GM21390 (cell line): ENCODE results near the gene NOL4L.

Source experiments
- ATAC-seq: cut with Tn5 transposase; IDR thresholded peaks from one replicate; pipeline ENCODE4 v1.9.1; 2021; ENCODE audit not compliant: unreplicated experiment

NOL4L gene

GRCh38 chr20:32585011-32585585, at the start of gene NOL4L:
TSS of gene NOL4L (minus strand) at chr20:32585333. CDS start at chr20:32584890, 443 bp downstream.
- no peak for ATAC-seq

DNA sequence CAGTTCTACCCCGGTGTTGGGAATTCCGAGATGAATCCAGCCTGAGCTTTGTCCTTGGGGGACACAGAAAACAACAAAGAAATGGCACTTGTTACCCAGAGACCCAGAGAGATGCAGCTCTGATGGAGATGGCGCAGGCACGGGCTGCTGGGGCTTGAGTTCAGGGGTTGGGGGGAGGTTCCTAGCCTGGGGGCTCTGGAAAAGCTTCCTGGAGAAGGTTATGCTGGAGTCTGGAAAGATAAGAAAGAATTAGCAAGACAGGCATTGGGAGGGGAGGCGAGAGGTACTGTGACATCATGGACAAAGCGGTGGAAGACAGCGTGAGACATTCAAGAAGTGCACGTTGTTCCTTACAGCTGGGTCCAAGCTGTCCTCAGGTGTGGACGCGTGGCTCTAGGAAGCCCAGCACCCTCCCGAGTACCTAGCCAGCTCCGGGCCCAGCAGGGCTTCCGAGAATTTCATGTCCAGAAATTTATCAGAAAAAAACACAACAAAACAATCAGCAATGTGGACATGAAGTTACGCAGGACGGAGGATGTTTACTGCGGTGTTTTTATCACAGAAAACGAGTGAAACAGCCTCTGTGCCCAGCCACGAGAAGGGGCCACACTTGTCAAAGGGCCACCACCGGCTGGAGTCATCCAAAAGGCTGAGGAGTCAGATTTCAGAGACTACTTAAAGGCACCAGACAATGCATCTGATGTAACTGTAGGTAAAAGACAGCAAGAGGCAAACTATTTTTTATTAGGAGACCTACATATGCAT, 49.1 kb upstream of the NOL4L start:
- ATAC-seq, result no peak

- no peak for ATAC-seq
These were observed 47.6 kb upstream of the NOL4L start for GRCh38 chr20:32632461-32633354.

GRCh38 chr20:32631933-32632460, 46.9 kb upstream of the NOL4L start:
- ATAC-seq, result no peak

DNA sequence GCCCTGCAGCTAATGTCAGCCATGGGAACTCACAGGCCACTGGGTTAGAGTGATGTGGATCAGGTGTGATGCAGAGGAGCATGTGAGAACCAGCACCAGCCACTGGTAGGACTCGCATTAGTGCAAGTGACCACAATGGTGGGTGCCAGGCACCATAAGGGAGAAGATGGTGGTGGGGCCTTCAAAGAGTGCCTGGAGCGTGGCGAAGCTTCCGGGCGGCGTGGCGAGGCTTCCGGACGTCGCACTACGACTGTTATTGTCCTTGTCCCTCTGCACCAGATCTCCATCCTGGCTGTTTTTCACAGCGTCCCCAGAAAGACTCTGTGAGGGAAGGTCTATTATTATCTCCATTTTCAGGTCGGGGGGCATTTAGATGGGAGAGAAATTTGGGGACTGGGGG, 44.7 kb upstream of the NOL4L start:
- no peak for ATAC-seq

DNA sequence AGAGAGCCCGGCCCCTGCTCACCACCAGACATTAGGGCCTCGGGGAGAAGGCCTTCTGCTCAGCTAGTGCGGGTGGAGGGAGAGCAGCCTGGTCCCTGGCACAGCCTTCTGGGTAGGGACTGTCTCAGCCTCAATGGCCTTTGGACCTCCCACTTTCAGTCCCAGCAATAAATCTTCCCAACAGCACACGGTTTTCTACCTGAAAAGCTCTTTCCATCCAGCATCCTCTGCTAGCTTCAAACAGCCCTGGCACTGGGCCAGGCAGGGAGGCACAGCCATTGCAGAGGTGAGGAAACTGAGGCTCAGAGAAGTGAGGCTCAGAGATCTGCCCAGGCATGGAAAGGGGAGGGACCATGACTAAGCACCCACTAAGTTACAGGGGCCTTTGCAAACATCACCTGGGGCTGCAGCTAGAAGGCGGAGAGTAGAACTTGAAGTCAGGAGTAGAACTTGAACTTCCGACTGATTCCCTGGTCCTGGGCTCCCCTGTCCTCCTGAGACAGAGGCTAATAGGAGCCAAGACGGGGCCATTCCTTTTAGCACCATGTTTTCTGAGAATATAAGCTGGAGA, 43.9 kb upstream of the NOL4L start:
- ATAC-seq, result no peak

DNA sequence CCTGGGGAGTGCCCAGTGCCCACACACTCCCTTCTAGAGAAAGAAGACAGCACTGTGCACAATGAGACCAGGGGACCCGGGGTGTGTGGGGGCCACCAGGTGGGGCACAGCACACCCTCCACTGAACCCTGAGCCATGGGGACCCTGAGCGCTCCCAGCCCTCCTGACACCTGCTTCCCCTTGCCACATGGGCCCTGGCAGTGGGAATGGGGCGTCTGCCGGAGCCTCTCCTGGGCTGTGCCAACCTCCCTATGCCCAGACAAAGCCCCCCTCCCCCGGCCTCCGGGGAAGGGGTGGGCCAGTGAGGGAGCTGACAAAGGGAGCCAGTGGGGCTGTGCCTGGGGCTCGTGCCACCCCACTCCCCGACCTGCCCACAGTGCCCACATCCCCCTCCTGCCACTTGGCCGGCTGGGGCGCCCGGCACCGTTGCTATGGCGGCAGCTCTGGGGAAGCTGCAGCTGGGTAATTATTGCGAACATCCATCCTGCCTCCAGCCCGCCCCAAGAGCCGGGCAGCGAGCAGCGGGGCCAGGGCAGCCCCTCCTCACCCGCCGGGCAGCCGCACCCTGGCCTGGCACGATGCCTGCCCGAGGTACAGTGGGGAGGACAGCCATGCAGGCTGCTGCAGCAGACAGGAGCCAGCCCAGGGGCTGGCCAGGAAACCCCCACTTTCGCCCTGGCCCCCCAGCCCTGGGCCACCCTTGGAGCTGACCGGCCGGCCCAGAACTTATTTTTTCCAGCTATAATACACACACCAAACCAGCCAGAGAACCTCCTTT, 41.9 kb upstream of the NOL4L start:
- no peak for ATAC-seq

DNA sequence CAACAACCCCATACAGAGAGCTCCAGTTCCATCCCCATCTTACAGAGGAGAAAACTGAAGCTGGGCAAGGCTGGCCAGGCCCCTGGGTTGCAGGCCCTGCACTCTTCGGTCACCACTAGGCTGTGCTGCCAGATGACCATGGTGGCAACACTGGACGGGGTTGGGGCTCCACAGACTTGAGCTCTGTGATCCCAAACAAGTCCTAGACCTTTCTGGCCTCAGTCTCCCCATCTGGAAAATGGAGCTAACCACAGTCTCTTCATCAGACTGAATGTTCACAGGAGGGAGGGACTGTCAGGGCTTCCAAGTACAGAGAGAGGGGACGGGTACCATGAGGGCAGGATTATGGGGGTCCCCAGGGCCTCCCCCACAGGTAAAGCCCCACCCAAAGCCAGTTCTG, 41.3 kb upstream of the NOL4L start:
- ATAC-seq, result no peak

DNA sequence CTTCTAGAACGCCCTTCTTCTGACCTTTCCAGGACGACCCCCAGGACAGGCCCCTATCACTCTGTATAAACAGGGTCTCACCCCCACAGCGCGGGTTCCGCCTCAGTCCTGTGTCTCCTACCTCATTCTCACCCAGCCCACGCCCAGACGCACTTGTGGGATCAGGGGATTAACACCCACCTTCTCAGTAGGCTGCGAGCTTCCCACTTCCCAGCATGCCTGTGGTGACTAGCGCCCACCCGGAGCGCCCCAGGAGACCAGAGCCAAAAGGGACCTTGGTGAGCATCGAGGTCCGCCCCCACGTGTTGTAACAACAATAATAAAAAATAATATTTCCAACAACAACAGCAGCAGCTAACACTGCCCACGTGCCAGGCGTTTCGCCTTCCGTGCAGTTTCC, 40.9 kb upstream of the NOL4L start:
- no peak for ATAC-seq

- ATAC-seq, result no peak
These were observed 39.7 kb upstream of the NOL4L start for GRCh38 chr20:32624687-32625345.

- no peak for ATAC-seq
These were observed 38.6 kb upstream of the NOL4L start for GRCh38 chr20:32623667-32624157.

DNA sequence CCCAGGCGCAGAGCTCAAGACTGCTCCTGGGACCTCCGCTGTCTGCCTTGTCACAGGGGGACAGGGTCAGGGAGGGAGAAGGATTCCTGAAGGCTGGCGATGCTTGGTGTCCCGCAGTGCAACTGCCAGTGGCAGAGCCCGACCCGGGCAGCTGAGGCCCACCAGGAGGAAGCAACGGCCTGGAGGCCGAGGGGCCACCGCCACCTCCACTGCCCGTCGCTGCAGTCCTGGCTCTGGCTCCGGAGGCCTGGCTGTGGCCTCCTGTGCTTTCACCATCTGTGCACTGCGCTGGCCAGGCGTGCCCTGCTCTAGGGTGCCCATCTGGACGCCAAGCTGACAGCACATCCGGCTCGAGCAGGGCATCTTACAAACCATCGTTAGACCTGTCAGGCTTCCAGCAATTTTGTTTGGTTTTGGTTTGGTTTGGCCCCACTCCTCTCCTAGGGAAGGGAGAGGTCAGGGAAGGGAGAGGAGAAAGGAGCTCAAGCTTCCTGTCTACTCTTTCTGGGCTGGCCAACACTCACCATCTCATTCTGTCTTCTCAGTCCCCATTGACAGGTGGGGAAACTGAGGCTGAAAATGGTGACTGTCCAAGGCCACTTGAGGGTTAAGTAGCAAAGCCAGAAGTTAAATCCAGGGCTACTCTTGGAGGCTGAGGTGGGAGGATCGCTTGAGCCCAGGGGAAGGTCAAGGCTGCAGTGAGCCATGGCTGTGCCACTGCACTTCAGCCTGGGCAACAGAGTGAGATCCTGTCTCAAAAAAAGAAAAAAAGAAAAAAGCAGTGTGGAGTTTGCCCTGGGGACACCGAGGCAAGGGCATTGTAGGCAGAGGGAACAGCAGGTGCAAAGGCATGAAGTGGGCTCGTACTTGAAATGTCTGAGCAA, 37.7 kb upstream of the NOL4L start:
- no peak for ATAC-seq

DNA sequence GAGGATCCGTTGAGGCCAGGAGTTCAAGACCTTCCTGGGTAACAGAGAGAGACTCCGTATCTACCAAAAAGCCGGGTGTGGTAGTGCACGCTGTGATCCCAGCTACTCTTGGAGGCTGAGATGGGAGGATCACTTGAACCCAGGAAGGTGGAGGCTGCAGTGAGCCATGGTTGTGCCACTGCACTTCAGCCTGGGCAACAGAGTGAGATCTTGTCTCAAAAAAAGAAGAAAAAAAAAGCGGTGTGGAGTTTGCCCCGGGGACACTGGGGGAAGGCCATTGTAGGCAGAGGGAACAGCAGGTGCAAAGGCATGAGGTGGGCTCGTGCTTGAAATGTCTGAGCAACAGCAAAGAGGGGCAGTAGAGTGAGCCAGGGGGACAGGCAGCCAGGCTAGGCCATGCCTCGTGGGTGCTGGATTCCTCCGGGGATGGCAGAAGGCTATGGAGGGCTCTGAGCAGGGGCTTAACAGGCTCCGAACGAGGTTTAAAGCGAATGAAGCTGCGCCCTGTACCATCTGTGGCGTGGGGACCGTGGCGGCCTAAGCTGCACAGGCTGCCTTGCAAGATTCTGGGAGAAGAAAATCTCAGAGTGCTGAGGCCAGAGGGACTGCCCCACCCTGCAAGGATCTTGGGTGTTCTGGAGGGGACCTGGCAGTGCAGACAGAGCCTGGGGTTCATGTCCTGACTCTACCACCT, 36.9 kb upstream of the NOL4L start:
- ATAC-seq, result no peak

DNA sequence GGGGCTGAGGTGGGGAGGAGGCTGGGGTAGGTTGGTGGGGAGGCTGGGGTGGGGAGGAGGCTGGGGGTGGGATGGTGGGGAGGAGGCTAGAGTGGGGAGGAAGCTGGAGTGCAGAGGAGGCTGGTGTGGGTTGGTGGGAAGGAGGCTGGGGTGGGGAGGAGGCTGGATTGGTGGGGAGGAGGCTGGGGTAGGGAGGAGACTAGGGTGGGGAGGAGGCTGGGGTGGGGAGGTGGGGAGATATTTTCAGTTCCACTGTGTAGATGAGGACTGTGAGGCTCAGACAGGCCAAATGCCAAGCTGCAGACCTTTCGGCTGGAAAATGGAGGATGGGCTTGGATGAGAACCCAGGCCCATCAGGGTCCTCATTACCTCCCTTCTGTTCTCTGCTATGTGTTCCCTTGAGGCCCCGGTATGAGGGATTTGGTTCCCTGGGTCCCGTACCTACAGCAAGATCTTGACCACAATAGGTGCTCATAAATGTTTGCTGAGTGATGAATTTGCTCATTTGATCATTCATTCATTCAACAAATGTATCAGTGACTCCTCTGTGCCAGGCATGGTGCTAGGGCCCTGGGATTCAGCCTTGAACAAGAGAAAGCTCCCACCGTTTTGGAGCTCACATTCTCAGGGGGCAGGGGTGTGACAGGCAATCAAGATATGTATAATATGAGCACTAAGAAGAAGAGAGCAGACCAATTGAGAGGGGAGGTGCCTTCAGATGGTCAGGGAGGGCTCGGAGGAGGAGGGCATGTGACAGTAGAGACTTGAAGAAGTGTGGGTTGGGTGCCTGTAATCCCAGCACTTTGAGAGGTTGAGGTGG, 36.1 kb upstream of the NOL4L start:
- no peak for ATAC-seq

- no peak for ATAC-seq
These were observed 34.5 kb upstream of the NOL4L start for GRCh38 chr20:32619586-32619985.

DNA sequence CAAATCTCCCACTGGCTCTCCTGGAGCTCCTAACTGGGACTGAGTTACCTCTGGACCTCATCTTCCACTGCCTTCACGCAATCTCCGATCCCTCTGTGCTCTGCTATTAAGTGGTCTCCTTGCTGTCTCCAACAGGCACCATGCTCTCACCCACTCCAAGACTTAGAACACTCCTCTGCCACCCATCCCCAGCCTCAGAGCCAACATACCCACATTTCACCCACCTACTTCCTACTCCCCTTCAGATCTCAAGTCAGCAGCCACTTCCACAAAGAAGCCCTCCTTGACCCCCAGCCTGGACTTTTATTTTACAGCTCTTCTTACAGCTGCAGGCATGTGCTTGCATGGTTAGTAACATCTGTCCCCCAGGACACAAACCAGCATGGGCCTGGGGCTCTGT, 29.6 kb upstream of the NOL4L start:
- no peak for ATAC-seq

DNA sequence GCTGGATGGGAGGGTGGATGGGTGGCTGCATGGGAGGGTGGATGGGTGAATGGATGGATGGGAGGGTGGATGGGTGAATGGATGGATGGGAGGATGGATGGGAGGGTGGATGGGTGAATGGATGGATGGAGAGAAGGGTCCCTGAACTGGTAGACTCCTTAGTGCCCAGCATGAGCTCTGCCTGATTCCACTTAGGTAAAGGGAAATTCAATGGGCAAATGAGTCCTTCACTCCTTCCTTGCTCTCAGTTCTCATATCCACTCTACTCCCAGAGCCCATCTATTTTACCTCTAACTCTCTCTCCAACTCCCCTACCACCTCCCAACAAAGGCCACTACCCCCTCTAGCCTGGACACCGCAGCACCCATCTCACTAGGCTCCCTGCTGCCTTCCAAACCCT, 29.2 kb upstream of the NOL4L start:
- ATAC-seq, result no peak
